Right cardiac atrium (tissue), 5 donors: Measurements from ENCODE around the gene DPAGT1. TPM values are rescaled to one million over a fixed set of nuclear protein-coding genes. Genes with fewer than 3 reads are reported as not detected.
"Not testable (repeated sequence)": the region's sequence is repeated elsewhere in the genome, so short reads cannot be mapped to it uniquely, and the experiment has no call there.

Experiments
- ATAC-seq, 2 donors: fragments of 200-7000 bp; cut with Tn5 transposase; one replicate each; pipeline versions ENCODE4 v1.8.0 to v1.9.1; 2020; ENCODE audit warnings: moderate library complexity in 2 of 2, mild to moderate bottlenecking in 1 of 2
- DNase-seq, 3 donors: peaks; one replicate each; pipeline ENCODE4 v3.0.0-alpha.2; 2020
- H3K27ac ChIP-seq: one replicate; pipeline ENCODE4 v1.5.1; 2013; ENCODE audit warnings: mild to moderate bottlenecking, low read length, control low read depth, moderate library complexity
- H3K27me3 ChIP-seq: one replicate; pipeline ENCODE4 v1.6.1; 2013; ENCODE audit not compliant: control insufficient read depth, insufficient read depth
- H3K4me1 ChIP-seq: one replicate; pipeline ENCODE4 v1.6.1; 2013; ENCODE audit warnings: low read length; ENCODE audit not compliant: control insufficient read depth, insufficient read depth
- H3K4me3 ChIP-seq: one replicate; pipeline ENCODE4 v1.5.1; 2013; ENCODE audit warnings: low read length, control low read depth
- H3K9me3 ChIP-seq: one replicate; pipeline ENCODE4 v1.6.1; 2013; ENCODE audit warnings: low read length; ENCODE audit not compliant: control insufficient read depth
- WGBS: extraction: QIAGEN DNeasy Blood & Tissue Kit; methylation state at CpG from one replicate; pipeline ENCODE4 v1.1.7; 2013; 5-methylcytosine and 5-hydroxymethylcytosine counted together
- intact Hi-C, 4 donors: fragments of 100-400 bp; cut with DNase I; formaldehyde crosslinking; loops; one replicate each; pipeline versions ENCODE4 v1.11.0 to v1.14.0; 2022 to 2023
- polyA plus RNA-seq: library from polyadenylated mRNA; stranded (reverse); fragments of 200-250 nt; gene quantifications from one replicate; pipeline ENCODE4 v1.2.3, GENCODE V29; 2013
- total RNA-seq, 4 donors: library from RNA; stranded (reverse); fragmentation: NEBNext Ultra II Directional; extraction: Animal tissue kit (Norgen Biotek cat#: 25700); gene quantifications; one replicate each; pipeline ENCODE4 v1.2.1, GENCODE V29; 2021
- donor health status: healthy with polysubstance abuse.
- donor health status: DM: no; HTN: yes; CAD: no.
- donor health status: DM: no; HTN: no; CAD: no.
- donor health status: DM: no; HTN: yes; CAD: no; lungs with severe emphysema.
- donor health status: DM: yes; HTN: yes; CAD: no.

The DPAGT1 gene
- total and polyA plus RNA-seq, 5 donors = 14.4 to 24.7 (median 23.7) TPM

DNA sequence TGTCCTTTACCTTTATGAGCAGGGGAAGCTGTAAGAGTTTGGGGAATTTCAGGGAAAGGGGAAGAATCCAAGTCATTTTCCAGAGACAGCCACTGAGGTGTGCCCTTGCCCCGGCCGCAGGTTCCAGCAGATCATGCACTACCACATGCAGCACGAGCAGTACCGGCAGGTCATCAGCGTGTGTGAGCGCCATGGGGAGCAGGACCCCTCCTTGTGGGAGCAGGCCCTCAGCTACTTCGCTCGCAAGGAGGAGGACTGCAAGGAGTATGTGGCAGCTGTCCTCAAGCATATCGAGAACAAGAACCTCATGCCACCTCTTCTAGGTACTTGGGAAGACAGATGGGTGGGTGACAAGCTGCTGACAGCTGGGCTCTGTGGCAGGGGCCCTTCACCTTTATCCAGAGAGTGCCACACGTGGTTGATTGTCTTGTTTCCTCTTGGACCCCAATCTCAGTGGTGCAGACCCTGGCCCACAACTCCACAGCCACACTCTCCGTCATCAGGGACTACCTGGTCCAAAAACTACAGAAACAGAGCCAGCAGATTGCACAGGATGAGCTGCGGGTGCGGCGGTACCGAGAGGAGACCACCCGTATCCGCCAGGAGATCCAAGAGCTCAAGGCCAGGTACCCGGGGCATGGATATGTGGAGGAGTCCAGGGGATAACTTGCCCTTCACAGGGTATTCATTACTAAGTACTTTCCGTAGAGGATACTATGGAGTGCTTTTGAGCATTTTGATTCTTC lies 22.8 kb downstream of the DPAGT1 start:
- Histone ChIP-seq H3K4me3 (no peak overlapping the region), H3K9me3 (no peaks in the 10 kb centered on the region), H3K4me1 (no peaks in the 10 kb centered on the region), H3K27ac (no peak overlapping the region), H3K27me3 (no peaks in the 10 kb centered on the region)
- no peak for ATAC-seq
- 89% methylated on average over 19 of the region's 19 CpGs for WGBS
- intact Hi-C loops = no loop called here
- peak in 1 of 3 donors; percentile 20 for DNase-seq

GRCh38 chr11:119077839-119078238 lies 23.8 kb downstream of the DPAGT1 start:
- no peak overlapping the region for H3K27ac ChIP-seq
- no peaks in the 10 kb centered on the region for H3K27me3 ChIP-seq
- DNase-seq (peak in 1 of 3 donors; percentile 11), ATAC-seq (no peak)
- H3K4me3 ChIP-seq = no peak overlapping the region
- no peaks in the 10 kb centered on the region for H3K9me3 ChIP-seq
- H3K4me1 ChIP-seq = no peaks in the 10 kb centered on the region
- WGBS = 92% methylated on average over 11 of the region's 11 CpGs
- intact Hi-C loops = no loop called here

GRCh38 chr11:119067371-119068222 lies 34.1 kb downstream of the DPAGT1 start, which contains the start of gene VPS11:
TSS of gene VPS11 (plus strand) at chr11:119067818. CDS start at chr11:119067824, 6 bp downstream.
- ATAC-seq (peak; percentile 98), DNase-seq (peak; percentile 98 to 99 (median 99))
- under 1% methylated on average over 49 of the region's 49 CpGs for WGBS
- Histone ChIP-seq H3K9me3 (no peaks in the 10 kb centered on the region), H3K27me3 (no peaks in the 10 kb centered on the region), H3K4me3 (peak within 1 kb of the TSS; percentile 96), H3K27ac (peak within 1 kb of the TSS; percentile 84), H3K4me1 (peaks cover 3% of the 10 kb centered on the region)
- intact Hi-C loops = no loop called here

GRCh38 chr11:119065369-119065768 lies 36.3 kb downstream of the DPAGT1 start:
- DNase-seq (peak in 1 of 3 donors; percentile 30), ATAC-seq (no peak)
- Histone ChIP-seq H3K27me3 (no peaks in the 10 kb centered on the region), H3K27ac (no peak overlapping the region), H3K9me3 (no peaks in the 10 kb centered on the region), H3K4me1 (peaks cover 3% of the 10 kb centered on the region), H3K4me3 (no peak overlapping the region)
- WGBS = 64% methylated on average over 4 of the region's 4 CpGs
- intact Hi-C loops = no loop called here

GRCh38 chr11:119062779-119063178 lies 38.9 kb downstream of the DPAGT1 start:
- H3K27me3 ChIP-seq = no peaks in the 10 kb centered on the region
- 61% methylated on average over 5 of the region's 5 CpGs for whole genome bisulfite sequencing
- peak overlapping the region; percentile 28 for H3K27ac ChIP-seq
- H3K4me3 ChIP-seq = no peak overlapping the region
- intact Hi-C loops = no loop called here
- H3K9me3 ChIP-seq = no peaks in the 10 kb centered on the region
- DNase-seq = peak in 2 of 3 donors; percentile 58 to 75
- H3K4me1 ChIP-seq = peaks cover 5% of the 10 kb centered on the region
- no peak for ATAC-seq

GRCh38 chr11:119061256-119061655 lies 40.4 kb downstream of the DPAGT1 start:
- intact Hi-C loops = no loop called here
- Histone ChIP-seq H3K4me1 (peaks cover 2% of the 10 kb centered on the region), H3K27me3 (no peaks in the 10 kb centered on the region), H3K27ac (no peak overlapping the region), H3K9me3 (no peaks in the 10 kb centered on the region), H3K4me3 (no peak overlapping the region)
- ATAC-seq (no peak), DNase-seq (peak in 1 of 3 donors; percentile 4)
- 91% methylated on average over 3 of the region's 3 CpGs for WGBS

DNA sequence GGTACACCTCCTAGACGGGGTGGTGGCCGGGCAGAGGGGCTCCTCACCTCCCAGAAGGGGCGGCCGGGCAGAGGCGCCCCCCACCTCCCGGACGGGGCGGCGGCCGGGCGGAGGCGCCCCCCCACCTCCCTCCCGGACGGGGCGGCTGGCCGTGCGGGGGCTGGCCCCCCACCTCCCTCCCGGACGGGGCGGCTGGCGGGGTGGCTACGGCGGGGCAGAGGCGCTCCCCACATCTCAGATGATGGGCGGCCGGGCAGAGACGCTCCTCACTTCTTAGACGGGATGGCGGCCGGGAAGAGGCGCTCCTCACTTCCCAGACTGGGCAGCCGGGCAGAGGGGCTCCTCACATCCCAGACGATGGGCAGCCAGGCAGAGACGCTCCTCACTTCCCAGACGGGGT lies 42.5 kb downstream of the DPAGT1 start:
- DNase-seq = peak in 2 of 3 donors; percentile 16 to 62
- H3K27me3 ChIP-seq, H3K9me3 ChIP-seq, ATAC-seq, intact Hi-C loops, H3K4me3 ChIP-seq, H3K4me1 ChIP-seq, H3K27ac ChIP-seq: not testable (repeated sequence)
- 91% methylated on average over 28 of the region's 35 CpGs for WGBS

DNA sequence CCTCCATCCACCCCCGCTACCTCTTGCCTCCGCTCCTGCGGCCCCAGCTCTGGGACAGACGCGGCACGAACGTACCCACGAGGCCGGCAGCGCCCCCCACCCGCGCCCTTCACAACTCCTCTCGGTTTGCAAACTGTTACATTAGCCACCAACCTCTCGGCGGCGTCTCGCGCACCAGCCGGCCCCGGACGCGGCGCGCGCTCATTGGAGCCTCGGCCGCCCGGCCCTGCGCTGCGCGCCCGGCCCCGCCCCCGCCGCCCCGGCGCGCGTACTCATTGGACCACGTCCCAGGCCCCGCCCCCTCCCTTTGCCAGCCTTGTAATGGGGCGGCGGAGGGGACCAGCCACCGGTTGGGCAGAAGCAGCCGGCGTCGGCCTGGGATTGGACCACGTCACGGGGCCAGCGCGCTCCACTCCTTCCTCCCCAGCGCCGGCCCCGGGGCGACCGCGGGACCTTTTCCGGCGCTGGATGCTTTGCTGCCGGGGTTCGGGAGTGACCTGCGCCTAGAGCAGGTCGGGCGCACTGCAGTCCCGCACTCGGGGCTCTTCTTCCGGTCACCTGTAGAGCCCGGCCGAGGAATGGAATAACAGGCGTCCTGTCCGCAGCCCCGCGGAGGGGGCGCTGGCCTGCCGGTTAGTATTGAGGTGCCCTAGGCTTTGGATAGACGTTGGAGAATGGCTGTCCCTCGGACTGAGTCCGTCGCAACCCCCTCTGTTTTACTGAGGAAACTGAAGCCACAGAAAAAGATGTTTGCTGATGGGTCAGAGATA lies 44.5 kb downstream of the DPAGT1 start, which contains the start of gene HYOU1:
HYOU1 (minus strand) TSS at position 206 of the 770 bp plus-strand sequence. CDS start 1,045 bp downstream, outside the sequence.
- H3K27me3 ChIP-seq = no peaks in the 10 kb centered on the region
- peaks cover 5% of the 10 kb centered on the region for H3K4me1 ChIP-seq
- ATAC-seq (peak; percentile 98), DNase-seq (peak; percentile 99 to 100 (median 99))
- H3K27ac ChIP-seq = peak within 1 kb of the TSS; percentile 80
- intact Hi-C loops = no loop called here
- under 1% methylated on average over 79 of the region's 79 CpGs for WGBS
- H3K9me3 ChIP-seq = no peaks in the 10 kb centered on the region
- peak within 1 kb of the TSS; percentile 71 for H3K4me3 ChIP-seq

- H3K9me3 ChIP-seq = no peaks in the 10 kb centered on the region
- H3K27ac ChIP-seq = peak overlapping the region; percentile 80
- no peaks in the 10 kb centered on the region for H3K27me3 ChIP-seq
- intact Hi-C loops = no loop called here
- peak overlapping the region; percentile 71 for H3K4me3 ChIP-seq
- ATAC-seq = peak; percentile 3 to 61
- WGBS = under 1% methylated on average over 48 of the region's 48 CpGs
- DNase-seq = peak in 1 of 3 donors; percentile 62
- peaks cover 5% of the 10 kb centered on the region for H3K4me1 ChIP-seq
Observed at GRCh38 chr11:119056421-119056999, 45.1 kb downstream of the DPAGT1 start.

DNA sequence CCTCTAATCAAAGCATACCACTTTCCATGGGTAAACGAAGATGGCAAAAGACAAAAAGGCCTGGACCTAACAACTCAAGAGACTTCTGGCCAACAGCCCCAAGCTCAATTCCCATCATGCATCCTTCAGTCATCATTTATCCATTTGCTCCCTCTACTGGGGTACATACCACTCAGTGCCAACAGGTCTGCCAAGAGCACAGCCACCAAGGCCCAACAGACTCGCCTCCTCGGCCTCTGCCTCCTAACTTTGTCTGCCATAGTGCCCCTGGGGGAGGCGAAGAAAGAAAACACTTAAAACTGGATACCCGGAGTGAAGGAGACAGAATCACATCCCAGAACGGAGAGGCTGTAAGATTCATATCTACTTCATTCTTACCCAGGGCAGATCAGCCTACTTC lies 45.8 kb downstream of the DPAGT1 start:
- intact Hi-C loops = no loop called here
- ATAC-seq = no peak
- 47% methylated on average over 6 of the region's 6 CpGs for WGBS

More for the DNA sequence above, 45.8 kb downstream of the DPAGT1 start:
- peak overlapping the region; percentile 71 for H3K4me3 ChIP-seq
- H3K27me3 ChIP-seq = no peaks in the 10 kb centered on the region
- DNase-seq = peak in 1 of 3 donors; percentile 20
- no peaks in the 10 kb centered on the region for H3K9me3 ChIP-seq
- H3K27ac ChIP-seq = no peak overlapping the region
- peaks cover 5% of the 10 kb centered on the region for H3K4me1 ChIP-seq
